K562 (cell line): Measurements from ENCODE around the gene PHF20. TPM values are rescaled to one million over a fixed set of nuclear protein-coding genes. Genes with fewer than 3 reads are reported as not detected.

Experiments used
- ATAC-seq: fragments of 200-7000 bp; cut with Tn5 transposase; 3 replicates; pipeline ENCODE4 v1.9.1; 2020; ENCODE audit warnings: moderate library complexity
- BruUV-seq: library from RNA; stranded (reverse); fragments of 400-500 nt; replicated peaks from 2 replicates; lab custom pipeline; 2021; lab: Mats Ljungman, UMichigan
- CTCF ChIA-PET: fragments of 300-600 bp; formaldehyde crosslinking; extraction: SDS; loops from one replicate; lab custom pipeline; 2021; ENCODE audit warnings: low intra/inter-chr PET ratio; lab: Yijun Ruan, JAX
- POLR2A ChIA-PET: fragments of 300-600, 350-650 bp; sonication (Branson Sonifier 250); formaldehyde crosslinking; extraction: SDS; loops from one replicate; lab custom pipeline; 2021; ENCODE audit warnings: antibody characterized with exemption, inconsistent platforms; lab: Yijun Ruan, JAX
- DNase-seq, 4 experiments: peaks; one replicate each; pipeline versions ENCODE4 v3.0.0 to v3.0.0-alpha.2; 2011 to 2018; ENCODE audit warnings: low spot score in 3 of 4, mixed read lengths in 3 of 4; ENCODE audit errors: extremely low read depth in 1 of 4
- FAIRE-seq: peaks from 2 replicates; lab custom pipeline; 2011; peaks lifted over from hg19 to GRCh38; lab: Jason Lieb, UNC
- H2AFZ ChIP-seq: 2 replicates; pipeline ENCODE4 v1.6.0; 2011; ENCODE audit warnings: low read depth, low read length, control low read depth, inconsistent platforms
- H3K27ac ChIP-seq: fragments of 200-600 bp; 3 replicates; pipeline ENCODE4 v1.8.0; 2011; ENCODE audit warnings: low read depth, mild to moderate bottlenecking, control low read depth, inconsistent platforms, low read length, moderate library complexity, mixed read lengths; ENCODE audit errors: extremely low read depth
- H3K27me3 ChIP-seq, 2 experiments: fragments of 300-600 bp in 1 of 2; 2 replicates in 1 of 2; 3 replicates in 1 of 2; pipeline versions ENCODE4 v1.6.0 to v1.8.0; 2011; ENCODE audit warnings: inconsistent platforms in 2 of 2, low read length in 2 of 2, mild to moderate bottlenecking in 1 of 2, mixed read lengths in 1 of 2, moderate library complexity in 1 of 2; ENCODE audit not compliant: control insufficient read depth in 2 of 2, insufficient read depth in 2 of 2
- H3K36me3 ChIP-seq: fragments of 300-600 bp; 3 replicates; pipeline ENCODE4 v1.8.0; 2011; ENCODE audit warnings: mild to moderate bottlenecking, low read length, inconsistent platforms; ENCODE audit not compliant: control insufficient read depth, insufficient read depth
- H3K4me1 ChIP-seq, 2 experiments: fragments of 200-600 bp in 1 of 2; replicated peaks in 1 of 2; 2 replicates in 1 of 2; 3 replicates in 1 of 2; pipeline versions ENCODE4 v1.5.1 to v1.8.0; 2011; ENCODE audit warnings: inconsistent platforms in 2 of 2, low read length in 2 of 2, mild to moderate bottlenecking in 1 of 2, mixed read lengths in 1 of 2, moderate library complexity in 1 of 2; ENCODE audit not compliant: control insufficient read depth in 2 of 2, insufficient read depth in 2 of 2
- H3K4me2 ChIP-seq: 2 replicates; pipeline ENCODE4 v1.6.1; 2011; ENCODE audit warnings: low read length, control low read depth, inconsistent platforms, mixed read lengths; ENCODE audit not compliant: insufficient read depth
- H3K4me3 ChIP-seq: fragments of 200-600 bp; sonication (generic), shearing (Covaris generic); 2 replicates; pipeline ENCODE4 v1.5.1; 2016; ENCODE audit warnings: control low read depth, inconsistent platforms
- H3K79me2 ChIP-seq: fragments of 200-600 bp; 3 replicates; pipeline ENCODE4 v1.8.0; 2011; ENCODE audit warnings: low read length, inconsistent platforms; ENCODE audit not compliant: control insufficient read depth, insufficient read depth
- H3K9ac ChIP-seq, 2 experiments: 2 replicates each; pipeline versions ENCODE4 v1.6.0 to v1.6.1; 2011; ENCODE audit warnings: low read depth in 2 of 2, low read length in 2 of 2, control low read depth in 1 of 2, inconsistent platforms in 1 of 2, mild to moderate bottlenecking in 1 of 2, mixed read lengths in 1 of 2; ENCODE audit not compliant: insufficient read depth in 1 of 2
- H3K9me1 ChIP-seq: one replicate; pipeline ENCODE4 v1.6.0; 2011; ENCODE audit warnings: inconsistent platforms, mild to moderate bottlenecking, low read length, moderate library complexity; ENCODE audit not compliant: control insufficient read depth, insufficient read depth
- H3K9me3 ChIP-seq: replicated peaks from 2 replicates; pipeline ENCODE4 v1.5.1; 2011; ENCODE audit warnings: low read depth, low read length, inconsistent platforms; ENCODE audit not compliant: control insufficient read depth, insufficient read depth
- H4K20me1 ChIP-seq: replicated peaks from 2 replicates; pipeline ENCODE4 v1.6.1; 2011; ENCODE audit warnings: low read length, inconsistent platforms, mixed read lengths; ENCODE audit not compliant: control insufficient read depth, insufficient read depth
- ADNP ChIP-seq: fragments of 200-800 bp; sonication (Bioruptor generic); IDR thresholded peaks from 2 replicates; pipeline ENCODE4 v1.6.1; 2016; ENCODE audit warnings: missing genetic modification characterization, missing compliant biosample characterization
- BCOR ChIP-seq: fragments of 450-650 bp; IDR thresholded peaks from 2 replicates; pipeline ENCODE4 v1.6.1; 2016
- BHLHE40 ChIP-seq: IDR thresholded peaks from 2 replicates; pipeline ENCODE4 v1.6.1; 2011; ENCODE audit warnings: low read length, improper control_type of control experiment
- CHD4 ChIP-seq: fragments of 200-600 bp; sonication (generic); IDR thresholded peaks from 3 replicates; pipeline ENCODE4 v1.6.1; 2012; ENCODE audit warnings: low read depth, mild to moderate bottlenecking, mixed read lengths, low read length, inconsistent platforms; ENCODE audit not compliant: insufficient read depth, insufficient replicate concordance, poor library complexity, severe bottlenecking
- REST ChIP-seq, 2 experiments: fragments of 450-650 bp; formaldehyde crosslinking in 1 of 2; IDR thresholded peaks; 2 replicates each; pipeline versions ENCODE4 v1.4.0 to v1.6.1; 2014 to 2020; ENCODE audit warnings: mild to moderate bottlenecking in 2 of 2, borderline replicate concordance in 1 of 2, low read depth in 1 of 2
- SMARCA5 ChIP-seq: fragments of 450-650 bp; IDR thresholded peaks from 2 replicates; pipeline ENCODE4 v1.6.1; 2016
- WGBS: fragments of 100-300 bp; shearing (Covaris generic); methylation state at CpG from one replicate; pipeline ENCODE4 v1.1.6; 2016; ENCODE audit warnings: low coverage, mixed read lengths; ENCODE audit not compliant: insufficient coverage; ENCODE audit errors: missing lambda C conversion rate; 5-methylcytosine and 5-hydroxymethylcytosine counted together
- in situ Hi-C: fragments of 300-500 bp; cut with MboI; formaldehyde crosslinking; loops from 4 replicates; pipeline ENCODE4 v1.15.0; 2018; ENCODE audit warnings: inconsistent platforms, mixed read lengths
- intact Hi-C: fragments of 100-400 bp; cut with micrococcal nuclease; formaldehyde crosslinking; loops from 2 replicates; pipeline ENCODE4 v1.14.2; 2022
- polyA plus RNA-seq, 8 experiments: library from polyadenylated mRNA; depleted of rRNA in 4 of 8; stranded (reverse) in 5 of 8; unstranded in 3 of 8; fragments of >200 nt; fragmentation: Nextera tagmentation in 2 of 8; fragmentation: Illumina TruSeq in 1 of 8; extraction: Ambion mirVana in 2 of 8; extraction: Trizol in 1 of 8; gene quantifications; 2 replicates each; pipeline versions ENCODE4 v1.2.1 to v1.2.3, GENCODE V29; 2011 to 2014; ENCODE audit warnings: inconsistent platforms in 1 of 8, missing spikeins in 1 of 8
- total RNA-seq, 7 experiments: library from RNA; depleted of rRNA in 6 of 7; stranded (reverse); fragments of >200 nt in 6 of 7; fragmentation: Illumina TruSeq in 2 of 7; extraction: Trizol in 2 of 7; gene quantifications; 2 replicates each; pipeline versions ENCODE4 v1.2.1 to v1.2.3, GENCODE V29; 2011 to 2021; ENCODE audit warnings: low replicate concordance in 1 of 7
- TF ChIP-seq, protein P1 (sequence below): fragments of 450-650 bp; conservative IDR thresholded peaks from 2 replicates; pipeline ENCODE4 v1.6.1; 2016; ENCODE audit warnings: missing genetic modification characterization, low read depth, mild to moderate bottlenecking, missing compliant biosample characterization, moderate library complexity

The PHF20 gene
- total and polyA plus RNA-seq, 9 of the 15 experiments (the other 6 are each of a cell fraction or from before 2014, with no cell fraction given) = 49.9 to 196 (median 70.7) TPM

DNA sequence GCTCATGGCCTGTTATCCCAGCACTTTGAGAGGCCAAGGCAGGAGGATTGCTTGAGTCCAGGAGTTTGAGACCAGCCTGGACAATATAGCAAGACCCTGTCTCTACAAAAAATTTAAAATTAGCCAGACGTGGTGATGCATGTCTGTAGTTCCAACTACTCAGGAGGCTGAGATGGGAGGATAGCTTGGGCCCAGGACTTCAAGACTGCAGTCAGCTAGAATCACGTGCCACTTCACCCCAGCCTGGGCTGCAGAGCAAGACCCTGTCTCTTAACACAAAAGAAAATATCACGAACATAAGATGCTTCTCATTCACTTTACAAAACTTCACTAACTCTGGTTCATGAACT lies 27.3 kb upstream of the PHF20 start (continued):
- TF ChIP-seq, protein P1, sequence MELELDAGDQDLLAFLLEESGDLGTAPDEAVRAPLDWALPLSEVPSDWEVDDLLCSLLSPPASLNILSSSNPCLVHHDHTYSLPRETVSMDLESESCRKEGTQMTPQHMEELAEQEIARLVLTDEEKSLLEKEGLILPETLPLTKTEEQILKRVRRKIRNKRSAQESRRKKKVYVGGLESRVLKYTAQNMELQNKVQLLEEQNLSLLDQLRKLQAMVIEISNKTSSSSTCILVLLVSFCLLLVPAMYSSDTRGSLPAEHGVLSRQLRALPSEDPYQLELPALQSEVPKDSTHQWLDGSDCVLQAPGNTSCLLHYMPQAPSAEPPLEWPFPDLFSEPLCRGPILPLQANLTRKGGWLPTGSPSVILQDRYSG = 0 out of 2 replicates have a peak, but pooled peaks have one; percentile 16
- peak; percentile 42; the same call in 1 of the 2 replicates for TF ChIP-seq BHLHE40
- peak; percentile 72 for TF ChIP-seq BCOR
- peak; percentile 79 for TF ChIP-seq SMARCA5
- peak; percentile 24 for TF ChIP-seq CHD4
- 0 out of 2 replicates have a peak, but pooled peaks have one; percentile 1 for TF ChIP-seq ADNP

- in situ Hi-C loops = no loop called here
- Histone ChIP-seq H3K9ac (no peak overlapping the region), H3K9me3 (no peaks in the 10 kb centered on the region), H3K36me3 (no peaks in the 10 kb centered on the region), H3K79me2 (no peaks in the 10 kb centered on the region), H3K27me3 (peaks cover 0 to 5% of the 10 kb centered on the region in 2 experiments; a peak in 1 of 5 replicates), H3K4me1 (no peaks in the 10 kb centered on the region; a peak in 1 of 5 replicates), H3K4me3 (no peak overlapping the region), H4K20me1 (no peaks in the 10 kb centered on the region), H3K27ac (no peak overlapping the region), H3K9me1 (no peaks in the 10 kb centered on the region), H2AFZ (no peak overlapping the region), H3K4me2 (no peak overlapping the region)
- no peak for ATAC-seq
- ChIA-PET POLR2A (interaction anchor here (0.6 to 1.0 kb wide), 3 partner anchors 8 to 217 kb away, joined by 3 to 6 read pairs (median 3); partner anchors contain the start of gene RBM39), CTCF (no interaction called here)
- no peak for DNase-seq
- FAIRE-seq = no peak
- WGBS = 22% methylated on average over 2 of the region's 2 CpGs
- BruUV-seq = no TSS peak
- intact Hi-C loops = no loop called here
- TF ChIP-seq REST (IDR thresholded peaks at IDR 0.05; ENCODE audit: borderline replicate concordance) = no peak
- TF ChIP-seq REST (CRISPR knock-in tag; IDR thresholded peaks at IDR 0.05; ENCODE audit: low read depth) = no peak
Observed at GRCh38 chr20:35750611-35751010, 21.2 kb upstream of the PHF20 start.
